Keratinocyte (primary cell): Measurements from ENCODE around the gene KCNH1. TPM values are rescaled to one million over a fixed set of nuclear protein-coding genes. Genes with fewer than 3 reads are reported as not detected.

Source experiments
- DNase-seq: peaks from one replicate; pipeline ENCODE4 v3.0.0-alpha.2; 2011; ENCODE audit warnings: low read depth, missing footprints, low spot score
- FAIRE-seq: peaks from 2 replicates; lab custom pipeline; 2011; peaks lifted over from hg19 to GRCh38; lab: Jason Lieb, UNC
- H2AFZ ChIP-seq: 2 replicates; pipeline ENCODE4 v1.6.0; 2012; ENCODE audit warnings: low read length, control low read depth, inconsistent platforms; ENCODE audit not compliant: control insufficient read depth
- H3K27ac ChIP-seq: 2 replicates; pipeline ENCODE4 v1.5.1; 2011; ENCODE audit warnings: low read length; ENCODE audit not compliant: control insufficient read depth, insufficient read depth
- H3K27me3 ChIP-seq: 3 replicates; pipeline ENCODE4 v1.6.0; 2011; ENCODE audit warnings: low read length; ENCODE audit not compliant: control insufficient read depth, insufficient read depth; ENCODE audit errors: extremely low read depth
- H3K36me3 ChIP-seq, 2 experiments: 2 replicates in 1 of 2; 3 replicates in 1 of 2; pipeline ENCODE4 v1.5.1; 2011; ENCODE audit warnings: low read length in 2 of 2, mild to moderate bottlenecking in 1 of 2; ENCODE audit not compliant: control insufficient read depth in 2 of 2, insufficient read depth in 2 of 2; ENCODE audit errors: extremely low read depth in 1 of 2
- H3K4me1 ChIP-seq: 3 replicates; pipeline ENCODE4 v1.5.1; 2011; ENCODE audit warnings: low read length; ENCODE audit not compliant: control insufficient read depth, insufficient read depth; ENCODE audit errors: extremely low read depth
- H3K4me2 ChIP-seq: 3 replicates; pipeline ENCODE4 v1.6.0; 2011; ENCODE audit warnings: low read depth, low read length; ENCODE audit not compliant: control insufficient read depth, insufficient read depth; ENCODE audit errors: extremely low read depth
- H3K4me3 ChIP-seq, 3 experiments: fragments of 200-600 bp in 1 of 3; sonication (generic) in 1 of 3; 2 replicates in 2 of 3; 3 replicates in 1 of 3; pipeline ENCODE4 v1.5.1; 2011 to 2016; ENCODE audit warnings: low read length in 3 of 3, mild to moderate bottlenecking in 3 of 3, control low read depth in 2 of 3, inconsistent platforms in 1 of 3, low read depth in 1 of 3, mixed read lengths in 1 of 3, mixed run types in 1 of 3, moderate library complexity in 1 of 3; ENCODE audit not compliant: control insufficient read depth in 2 of 3, insufficient read depth in 2 of 3; ENCODE audit errors: extremely low read depth in 1 of 3
- H3K79me2 ChIP-seq: 2 replicates; pipeline ENCODE4 v1.6.0; 2012; ENCODE audit warnings: low read length; ENCODE audit not compliant: control insufficient read depth, insufficient read depth
- H3K9ac ChIP-seq: 3 replicates; pipeline ENCODE4 v1.6.0; 2011; ENCODE audit warnings: low read length; ENCODE audit not compliant: control insufficient read depth, insufficient read depth; ENCODE audit errors: extremely low read depth
- H3K9me1 ChIP-seq: 3 replicates; pipeline ENCODE4 v1.6.0; 2011; ENCODE audit warnings: low read length; ENCODE audit not compliant: control insufficient read depth, insufficient read depth; ENCODE audit errors: extremely low read depth
- H3K9me3 ChIP-seq: 2 replicates; pipeline ENCODE4 v1.5.1; 2012; ENCODE audit warnings: low read depth, low read length; ENCODE audit not compliant: control insufficient read depth
- H4K20me1 ChIP-seq: 3 replicates; pipeline ENCODE4 v1.6.0; 2011; ENCODE audit warnings: low read length; ENCODE audit not compliant: control insufficient read depth, insufficient read depth; ENCODE audit errors: extremely low read depth
- CTCF ChIP-seq, 3 experiments: IDR thresholded peaks in 1 of 3; conservative IDR thresholded peaks in 1 of 3; optimal IDR thresholded peaks in 1 of 3; 2 replicates in 2 of 3; 3 replicates in 1 of 3; pipeline versions ENCODE3 to v1.5.1; 2011; ENCODE audit warnings: low read length in 3 of 3, mild to moderate bottlenecking in 3 of 3, moderate library complexity in 2 of 3, control low read depth in 1 of 3, inconsistent platforms in 1 of 3; ENCODE audit not compliant: insufficient read depth in 2 of 3; ENCODE audit errors: extremely low read depth in 1 of 3
- EZH2 ChIP-seq: IDR thresholded peaks from one replicate; pipeline ENCODE4 v1.6.1; 2012; ENCODE audit warnings: inconsistent platforms, mild to moderate bottlenecking, low read length, moderate library complexity
- dilution Hi-C: fragments of 300-500 bp; cut with MboI; formaldehyde crosslinking; loops from one replicate; pipeline ENCODE4 v1.7.0; 2020; ENCODE audit warnings: low sequenced_read_pairs; ENCODE audit not compliant: extremely low pct_ligation_motif_present
- polyA plus RNA-seq, 5 experiments: library from polyadenylated mRNA; depleted of rRNA in 3 of 5; stranded (reverse) in 3 of 5; stranded (forward) in 1 of 5; unstranded in 1 of 5; fragments of >200 nt; gene quantifications; 1 replicate in 1 of 5; 2 replicates in 3 of 5; 3 replicates in 1 of 5; pipeline versions ENCODE4 v1.2.1 to v1.2.3, GENCODE V29; 2011 to 2012; ENCODE audit warnings: missing spikeins in 2 of 5, low read depth in 1 of 5, low replicate concordance in 1 of 5

Gene KCNH1
- polyA plus RNA-seq, 1 donor (not counting 4 experiments of a cell fraction or from before 2014, with no cell fraction given), result not detected

- Histone ChIP-seq H3K4me2 (no peak overlapping the region), H3K9me3 (no peaks in the 10 kb centered on the region), H3K27ac (no peak overlapping the region), H3K9me1 (no peaks in the 10 kb centered on the region), H3K27me3 (no peaks in the 10 kb centered on the region), H3K79me2 (no peaks in the 10 kb centered on the region), H3K9ac (no peak overlapping the region), H4K20me1 (no peaks in the 10 kb centered on the region), H3K36me3 (no peaks in the 10 kb centered on the region), H3K4me3 (no peak overlapping the region), H2AFZ (no peak overlapping the region), H3K4me1 (no peaks in the 10 kb centered on the region)
- TF ChIP-seq CTCF (optimal IDR thresholded peaks at IDR 0.05 in 1 of 3, IDR thresholded peaks at IDR 0.05 in 1 of 3, conservative IDR thresholded peaks at IDR 0.05 in 1 of 3; ENCODE audit: extremely low read depth in 1 of 3, insufficient read depth in 2 of 3, low read length in 3 of 3), result no peak
- TF ChIP-seq EZH2, result no peak
- dilution Hi-C loops, result no loop called here
- DNase-seq (no peak), FAIRE-seq (no peak)
These were observed 314.7 kb downstream of the KCNH1 start for GRCh38 chr1:210819266-210819665.

- FAIRE-seq (no peak), DNase-seq (no peak)
- no peaks in the 10 kb centered on the region for H3K79me2 ChIP-seq
- dilution Hi-C loops, result no loop called here
- H3K36me3 ChIP-seq, result no peaks in the 10 kb centered on the region
- no peak overlapping the region for H3K4me3 ChIP-seq
- TF ChIP-seq CTCF (optimal IDR thresholded peaks at IDR 0.05 in 1 of 3, IDR thresholded peaks at IDR 0.05 in 1 of 3, conservative IDR thresholded peaks at IDR 0.05 in 1 of 3; ENCODE audit: extremely low read depth in 1 of 3, insufficient read depth in 2 of 3, low read length in 3 of 3), result no peak
- no peak for TF ChIP-seq EZH2
- H3K9me3 ChIP-seq, result no peaks in the 10 kb centered on the region
- H4K20me1 ChIP-seq, result no peaks in the 10 kb centered on the region
- no peak overlapping the region for H2AFZ ChIP-seq
- no peak overlapping the region for H3K27ac ChIP-seq
- no peaks in the 10 kb centered on the region for H3K9me1 ChIP-seq
- no peak overlapping the region for H3K9ac ChIP-seq
- H3K4me1 ChIP-seq, result no peaks in the 10 kb centered on the region
- H3K4me2 ChIP-seq, result no peak overlapping the region
- no peaks in the 10 kb centered on the region for H3K27me3 ChIP-seq
These were observed 316.3 kb downstream of the KCNH1 start for GRCh38 chr1:210817385-210818275.
